Stimulated activated effector memory CD8-positive, alpha-beta T cell treated with anti-CD3 and anti-CD28 coated beads, Interleukin-12 subunit alpha, Interleukin-12 subunit beta, amount 100 ng/mL, for 72 hours (primary cell): ENCODE data around the gene GALNT8.
A peak's percentile ranks its signal among the peaks of the same experiment; 100 is the strongest.

Experiments
- ATAC-seq: fragments of 150-1000 bp; cut with Tn5 transposase; 2 replicates; pipeline ENCODE4 v1.10.0; 2021
- DNase-seq, 2 donors: peaks; one replicate each; pipeline ENCODE4 v3.0.0; 2021 to 2022; ENCODE audit warnings: low spot score in 2 of 2
- H3K27ac Mint-ChIP-seq: one replicate; pipeline ENCODE4 v1.8.0; 2022; ENCODE audit warnings: mild to moderate bottlenecking, mixed read lengths
- H3K36me3 Mint-ChIP-seq: one replicate; pipeline ENCODE4 v1.8.0; 2022; ENCODE audit warnings: mild to moderate bottlenecking, mixed read lengths
- H3K4me1 Mint-ChIP-seq: one replicate; pipeline ENCODE4 v1.8.0; 2022; ENCODE audit warnings: mixed read lengths
- H3K4me3 Mint-ChIP-seq: one replicate; pipeline ENCODE4 v1.8.0; 2022; ENCODE audit warnings: mild to moderate bottlenecking, mixed read lengths
- H3K9me3 Mint-ChIP-seq: one replicate; pipeline ENCODE4 v1.8.0; 2022; ENCODE audit warnings: mixed read lengths

The GALNT8 gene

DNA sequence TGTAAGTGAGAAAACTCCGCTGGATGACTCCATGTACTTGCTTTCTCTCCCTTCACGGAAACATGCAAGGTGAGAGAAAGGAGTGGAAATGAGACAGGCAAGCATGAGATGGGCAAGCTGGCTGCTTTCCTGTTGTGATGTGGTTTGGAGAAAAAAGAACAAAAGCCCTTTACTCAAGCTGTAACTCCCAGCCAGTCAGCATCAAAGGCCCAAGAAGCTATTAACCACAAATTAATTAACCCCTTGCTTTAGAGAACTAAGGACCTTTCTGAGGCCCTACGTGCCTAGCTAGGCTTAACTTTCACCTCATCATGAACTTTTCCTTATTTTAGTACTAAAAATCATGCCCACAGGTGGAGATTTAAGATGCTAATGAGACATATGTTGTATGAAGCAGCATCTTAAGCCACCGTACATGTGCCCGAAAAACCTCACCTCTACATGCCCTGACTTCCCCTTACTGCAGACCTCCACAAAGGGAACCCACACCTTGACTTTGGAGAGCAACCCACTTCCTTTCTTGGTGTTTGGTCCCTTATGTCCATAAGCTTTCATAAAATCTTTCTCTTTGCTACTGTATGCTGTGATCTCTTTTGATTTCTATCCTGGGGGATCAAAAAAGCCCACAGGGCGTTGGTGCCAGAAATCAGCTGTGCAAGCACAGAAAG, 87.0 kb downstream of the GALNT8 start:
- ATAC-seq = peak; percentile 25
- peak overlapping the region; percentile 40 for H3K4me3 Mint-ChIP-seq

DNA sequence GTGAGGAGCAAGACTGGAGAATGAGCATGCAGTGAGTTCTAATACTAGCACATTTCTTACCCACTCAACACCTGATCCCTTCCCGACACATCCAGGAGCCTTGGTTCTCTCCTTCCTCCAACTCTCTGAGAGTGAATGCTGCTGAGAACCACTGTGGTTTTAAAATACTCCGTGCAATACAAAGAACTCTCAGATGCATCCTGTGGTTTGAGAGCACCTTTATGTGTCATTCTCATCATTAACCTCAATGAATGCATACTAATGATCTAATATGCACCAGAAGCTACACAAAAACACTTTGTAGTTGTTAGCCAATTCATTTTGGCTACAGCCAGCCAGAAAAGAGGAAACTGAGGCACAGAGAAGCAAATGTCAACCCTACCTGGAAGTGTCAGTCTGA, 87.6 kb downstream of the GALNT8 start:
- no peaks in the 10 kb centered on the region for H3K9me3 Mint-ChIP-seq
- peak overlapping the region; percentile 40 for H3K4me3 Mint-ChIP-seq
- H3K4me1 Mint-ChIP-seq = peaks cover 43% of the 10 kb centered on the region
- peaks cover 4% of the 10 kb centered on the region for H3K36me3 Mint-ChIP-seq
- no peak for ATAC-seq
- peak overlapping the region; percentile 15 for H3K27ac Mint-ChIP-seq
- DNase-seq = no peak

More for the DNA sequence above, 87.0 kb downstream of the GALNT8 start:
- Mint-ChIP-seq H3K9me3 (no peaks in the 10 kb centered on the region), H3K36me3 (peaks cover 4% of the 10 kb centered on the region), H3K4me1 (peaks cover 43% of the 10 kb centered on the region), H3K27ac (peak overlapping the region; percentile 15)
- no peak for DNase-seq

DNA sequence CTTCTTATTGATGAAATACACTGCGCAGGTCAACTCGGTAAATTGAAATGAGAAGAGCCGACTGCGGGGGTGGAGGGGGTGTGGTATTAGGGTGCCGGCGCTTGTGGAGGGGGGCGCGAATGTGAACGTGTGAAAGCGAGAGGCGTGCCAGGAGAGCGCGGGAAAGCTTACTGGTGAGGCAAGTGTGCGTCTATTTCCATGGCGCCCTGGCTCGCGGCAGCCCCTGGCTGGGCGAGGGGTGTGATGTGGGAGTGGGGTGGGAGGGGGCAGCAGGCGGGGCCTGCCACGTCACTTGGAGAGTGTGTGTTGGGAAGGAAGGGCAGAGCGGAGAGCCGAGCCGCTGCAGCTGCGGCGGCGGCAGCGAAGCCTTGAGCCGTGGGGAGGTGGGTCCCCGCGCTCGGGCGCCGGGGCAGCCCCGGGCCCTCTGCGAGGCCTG, 88.8 kb downstream of the GALNT8 start:
- H3K9me3 Mint-ChIP-seq = no peaks in the 10 kb centered on the region
- peaks cover 43% of the 10 kb centered on the region for H3K4me1 Mint-ChIP-seq
- ATAC-seq = no peak
- no peak for DNase-seq
- H3K4me3 Mint-ChIP-seq = peak overlapping the region; percentile 69
- H3K27ac Mint-ChIP-seq = no peak overlapping the region
- peaks cover 4% of the 10 kb centered on the region for H3K36me3 Mint-ChIP-seq

DNA sequence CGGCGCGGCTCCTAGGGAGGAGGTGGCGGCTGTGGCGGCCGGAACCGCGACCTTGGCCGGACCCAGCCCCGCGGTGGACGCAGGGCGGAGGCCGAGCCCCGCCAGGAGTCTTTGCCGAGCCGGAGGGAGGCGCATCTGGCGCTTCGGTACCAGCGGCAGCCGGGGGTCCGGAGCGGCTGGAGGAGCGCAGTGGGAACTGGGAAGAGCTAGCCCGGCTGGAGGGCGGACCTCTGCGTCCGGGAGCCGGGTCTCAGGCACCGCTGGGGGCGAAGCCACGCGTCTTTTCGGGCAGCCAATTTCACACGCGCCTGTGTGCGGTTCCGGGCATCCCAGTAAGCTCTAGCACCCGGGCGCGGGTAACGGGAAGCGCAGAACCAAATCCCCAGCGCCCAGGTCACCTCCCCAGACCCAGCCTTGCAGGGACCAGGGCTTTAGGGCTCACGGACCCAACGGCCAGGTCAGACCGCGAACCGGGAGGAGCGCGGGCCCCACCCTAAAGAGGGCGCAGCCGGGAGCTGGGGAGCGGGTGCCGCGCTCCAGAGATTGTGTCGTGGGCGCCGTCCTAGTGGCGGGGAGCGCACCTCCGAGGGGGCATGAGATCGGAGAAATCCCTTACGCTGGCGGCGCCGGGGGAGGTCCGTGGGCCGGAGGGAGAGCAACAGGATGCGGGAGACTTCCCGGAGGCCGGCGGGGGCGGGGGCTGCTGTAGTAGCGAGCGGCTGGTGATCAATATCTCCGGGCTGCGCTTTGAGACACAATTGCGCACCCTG, 89.4 kb downstream of the GALNT8 start:
- no peak for ATAC-seq
- Mint-ChIP-seq H3K36me3 (peaks cover 4% of the 10 kb centered on the region), H3K9me3 (no peaks in the 10 kb centered on the region), H3K4me3 (peak overlapping the region; percentile 69), H3K4me1 (peaks cover 43% of the 10 kb centered on the region), H3K27ac (no peak overlapping the region)
- no peak for DNase-seq

DNA sequence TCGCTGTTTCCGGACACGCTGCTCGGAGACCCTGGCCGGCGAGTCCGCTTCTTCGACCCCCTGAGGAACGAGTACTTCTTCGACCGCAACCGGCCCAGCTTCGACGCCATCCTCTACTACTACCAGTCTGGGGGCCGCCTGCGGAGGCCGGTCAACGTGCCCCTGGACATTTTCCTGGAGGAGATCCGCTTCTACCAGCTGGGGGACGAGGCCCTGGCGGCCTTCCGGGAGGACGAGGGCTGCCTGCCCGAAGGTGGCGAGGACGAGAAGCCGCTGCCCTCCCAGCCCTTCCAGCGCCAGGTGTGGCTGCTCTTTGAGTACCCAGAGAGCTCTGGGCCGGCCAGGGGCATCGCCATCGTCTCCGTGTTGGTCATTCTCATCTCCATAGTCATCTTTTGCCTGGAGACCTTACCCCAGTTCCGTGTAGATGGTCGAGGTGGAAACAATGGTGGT, 90.0 kb downstream of the GALNT8 start:
- H3K36me3 Mint-ChIP-seq = peaks cover 4% of the 10 kb centered on the region
- H3K4me1 Mint-ChIP-seq = peaks cover 45% of the 10 kb centered on the region
- DNase-seq = no peak
- no peak overlapping the region for H3K27ac Mint-ChIP-seq
- H3K9me3 Mint-ChIP-seq = no peaks in the 10 kb centered on the region
- no peak for ATAC-seq
- peak overlapping the region; percentile 69 for H3K4me3 Mint-ChIP-seq

DNA sequence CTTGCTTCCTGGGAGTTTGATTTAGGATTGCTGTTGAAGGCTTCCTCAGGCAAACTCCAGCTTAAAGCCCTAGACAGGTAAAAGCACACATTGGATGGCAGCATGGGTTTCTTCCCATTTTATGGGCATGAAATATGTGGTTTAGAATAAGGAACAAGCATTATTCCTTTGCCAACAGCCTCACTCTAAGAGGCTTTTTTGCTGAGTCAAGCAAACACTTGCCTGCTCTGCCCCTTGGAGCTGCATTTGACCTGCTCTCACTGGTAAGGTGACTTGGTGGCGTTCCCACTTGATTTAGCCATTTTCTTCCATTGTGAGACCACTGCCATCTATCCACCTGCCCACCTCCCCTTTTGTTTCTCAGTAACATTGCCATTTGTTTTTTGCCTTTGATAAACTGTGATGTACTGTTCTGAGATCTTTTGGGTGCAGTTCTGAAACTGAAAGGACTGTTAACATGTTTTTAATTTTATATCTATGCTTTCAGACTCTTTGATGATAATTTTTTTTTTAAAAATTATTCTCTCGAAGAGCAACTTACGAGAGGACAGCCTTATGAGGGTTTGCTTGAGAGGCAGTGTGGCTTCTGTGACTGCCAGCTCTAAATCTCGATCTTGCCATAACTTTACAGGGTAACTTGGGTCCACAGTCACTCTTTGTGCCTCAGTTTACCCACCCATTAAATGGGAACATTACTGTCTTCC, 92.6 kb downstream of the GALNT8 start:
- Mint-ChIP-seq H3K27ac (no peak overlapping the region), H3K36me3 (peaks cover 4% of the 10 kb centered on the region), H3K4me3 (no peak overlapping the region), H3K4me1 (peaks cover 44% of the 10 kb centered on the region), H3K9me3 (no peaks in the 10 kb centered on the region)
- no peak for DNase-seq
- no peak for ATAC-seq

DNA sequence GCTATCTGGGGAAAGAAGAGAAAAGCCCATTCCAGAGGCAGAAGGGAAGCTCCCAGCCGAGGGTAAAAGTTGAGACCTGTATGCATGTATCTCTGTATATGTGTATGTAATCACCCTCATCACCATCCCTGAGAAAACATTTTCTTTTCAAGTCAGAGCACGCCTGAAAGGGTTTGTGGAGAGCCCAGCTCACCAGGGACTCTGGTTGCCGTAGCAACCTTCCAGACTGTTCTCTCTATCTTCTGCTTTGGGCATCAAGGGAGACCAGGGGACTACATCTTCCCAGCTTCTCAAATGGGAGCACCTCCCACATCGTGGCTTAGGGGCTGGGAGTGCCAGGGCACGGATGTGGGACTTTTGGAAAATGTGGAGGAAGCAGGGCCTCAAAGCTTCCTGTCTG, 93.5 kb downstream of the GALNT8 start:
- peaks cover 38% of the 10 kb centered on the region for H3K4me1 Mint-ChIP-seq
- H3K27ac Mint-ChIP-seq = no peak overlapping the region
- ATAC-seq (no peak), DNase-seq (no peak)
- H3K4me3 Mint-ChIP-seq = no peak overlapping the region
- no peaks in the 10 kb centered on the region for H3K9me3 Mint-ChIP-seq
- H3K36me3 Mint-ChIP-seq = peaks cover 4% of the 10 kb centered on the region

DNA sequence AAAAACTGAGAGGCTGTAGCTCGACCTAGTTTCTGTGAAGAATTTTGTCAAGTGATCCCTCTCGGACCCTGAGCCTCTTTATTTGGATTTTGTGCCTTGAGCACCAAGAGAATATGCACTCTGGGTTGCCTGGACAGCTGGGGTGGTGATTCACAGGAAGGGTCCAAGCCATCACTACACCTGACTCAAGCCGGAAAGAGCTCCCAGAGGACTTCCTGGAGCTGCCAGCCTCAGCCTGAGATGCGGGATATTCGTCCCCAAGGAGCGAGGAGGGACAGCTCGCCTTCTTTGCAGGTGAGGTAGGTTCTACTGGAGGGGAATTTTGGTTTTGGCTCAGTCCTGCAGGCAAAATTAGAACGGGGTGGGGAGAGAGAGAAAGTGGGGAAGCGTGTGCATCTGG, 94.3 kb downstream of the GALNT8 start:
- ATAC-seq = no peak
- Mint-ChIP-seq H3K36me3 (peaks cover 4% of the 10 kb centered on the region), H3K9me3 (no peaks in the 10 kb centered on the region)

DNA sequence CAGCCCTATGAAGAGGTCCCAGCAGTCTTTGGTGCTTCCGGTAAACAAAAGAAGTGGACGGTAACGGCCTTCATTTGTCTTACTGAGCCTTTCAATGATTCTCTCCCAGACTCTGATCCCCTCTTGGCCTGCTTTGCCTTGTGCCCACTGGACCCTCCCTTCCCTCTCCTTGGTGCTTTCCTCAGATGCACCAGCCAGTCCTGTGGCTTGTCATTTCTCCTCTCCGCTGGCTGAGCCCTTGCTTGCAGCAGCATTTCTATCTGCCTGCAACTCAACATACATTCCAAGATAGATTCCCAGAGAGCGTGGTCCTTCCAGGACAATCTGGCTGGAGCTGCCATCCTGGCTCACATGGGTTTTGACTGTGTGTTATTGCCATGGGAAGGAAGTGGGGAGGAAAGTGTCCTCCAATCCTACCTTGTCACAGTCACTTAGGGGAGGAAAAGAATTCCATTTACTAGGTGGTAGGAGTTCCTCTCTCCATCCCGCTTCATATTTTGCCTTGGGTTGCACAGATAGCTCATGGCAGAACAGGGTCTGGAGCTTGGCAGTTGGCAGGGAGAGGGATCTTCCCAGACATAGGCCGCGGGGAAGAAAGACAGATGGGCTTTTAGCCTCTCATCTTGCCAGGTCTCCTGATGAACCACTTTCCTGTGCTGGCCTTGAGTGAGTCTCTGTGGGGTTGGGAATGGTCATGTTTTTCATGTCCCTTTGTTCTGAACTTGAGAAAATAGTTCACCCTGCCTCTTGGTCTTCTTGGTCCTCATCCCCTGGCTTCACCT, 96.7 kb downstream of the GALNT8 start:
- H3K36me3 Mint-ChIP-seq = no peaks in the 10 kb centered on the region
- H3K27ac Mint-ChIP-seq = no peak overlapping the region
- peaks cover 27% of the 10 kb centered on the region for H3K4me1 Mint-ChIP-seq
- no peaks in the 10 kb centered on the region for H3K9me3 Mint-ChIP-seq
- no peak for DNase-seq
- no peak overlapping the region for H3K4me3 Mint-ChIP-seq
- no peak for ATAC-seq

More for the DNA sequence above, 94.3 kb downstream of the GALNT8 start:
- peaks cover 38% of the 10 kb centered on the region for H3K4me1 Mint-ChIP-seq
- no peak overlapping the region for H3K27ac Mint-ChIP-seq
- DNase-seq = no peak
- H3K4me3 Mint-ChIP-seq = no peak overlapping the region

DNA sequence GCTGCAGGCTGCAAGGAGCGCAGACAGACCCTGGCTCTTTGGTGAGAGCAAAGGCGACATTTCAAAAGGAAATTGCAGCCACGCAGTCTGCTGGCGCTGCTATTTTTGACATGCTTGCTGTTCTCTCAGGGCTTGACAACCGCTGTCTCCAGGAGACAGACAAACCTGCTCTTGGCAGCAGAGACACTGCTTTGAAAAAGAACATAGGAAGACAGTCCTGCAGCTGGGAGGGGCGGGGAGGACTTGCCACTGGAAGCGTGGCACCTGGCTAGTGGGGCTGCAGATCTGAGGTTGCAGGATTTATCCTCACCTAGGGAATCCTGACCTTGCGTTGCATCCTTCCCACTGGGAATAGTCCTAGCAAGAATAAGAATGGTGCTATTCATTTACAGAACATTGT, 97.7 kb downstream of the GALNT8 start:
- ATAC-seq (no peak), DNase-seq (no peak)
- Mint-ChIP-seq H3K9me3 (no peaks in the 10 kb centered on the region), H3K36me3 (no peaks in the 10 kb centered on the region), H3K4me3 (peak overlapping the region; percentile 9), H3K27ac (no peak overlapping the region), H3K4me1 (peaks cover 33% of the 10 kb centered on the region)

DNA sequence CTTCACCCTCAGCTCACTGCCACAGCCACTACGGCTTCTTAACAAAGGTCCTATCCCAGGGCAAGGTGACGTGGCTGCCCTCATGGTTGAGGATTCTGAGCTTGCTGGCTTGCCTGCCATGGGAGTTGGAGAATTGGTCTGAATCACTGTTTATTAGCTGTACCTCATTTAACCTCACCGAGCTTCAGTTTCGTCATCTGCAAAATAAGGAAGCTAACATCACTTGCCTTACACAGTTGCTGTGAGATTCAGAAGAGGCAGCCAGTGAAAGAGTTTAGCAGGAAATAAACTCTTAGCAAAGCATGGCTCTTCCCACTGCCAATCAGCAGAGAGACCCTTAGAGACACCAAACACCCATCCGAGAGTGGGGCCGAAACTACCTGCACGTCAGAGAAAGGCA, 99.5 kb downstream of the GALNT8 start:
- no peak overlapping the region for H3K27ac Mint-ChIP-seq
- H3K36me3 Mint-ChIP-seq = no peaks in the 10 kb centered on the region
- no peak overlapping the region for H3K4me3 Mint-ChIP-seq
- DNase-seq (no peak), ATAC-seq (no peak)
- H3K4me1 Mint-ChIP-seq = peaks cover 36% of the 10 kb centered on the region
- no peaks in the 10 kb centered on the region for H3K9me3 Mint-ChIP-seq

DNA sequence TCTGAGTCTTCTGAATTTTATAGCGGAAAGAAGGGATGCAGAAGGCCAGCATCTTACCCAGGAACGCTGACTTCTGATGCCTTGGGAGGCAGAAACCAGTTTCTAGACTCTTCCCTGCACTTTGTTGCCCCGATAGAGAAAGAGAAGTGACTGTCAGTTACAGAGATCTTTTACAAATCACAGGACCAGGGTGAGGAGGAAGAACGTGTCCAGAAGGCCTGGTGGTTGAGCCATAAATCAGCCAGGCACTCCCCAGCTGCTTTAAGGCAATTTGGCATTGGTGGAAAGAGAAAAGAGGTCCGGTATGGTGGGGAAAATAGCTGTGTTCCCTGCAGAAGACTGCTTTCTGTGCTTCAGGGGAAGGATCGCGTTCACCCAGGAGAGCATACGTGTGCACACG, 100.8 kb downstream of the GALNT8 start:
- no peak for ATAC-seq
- H3K4me3 Mint-ChIP-seq = no peak overlapping the region
- peak overlapping the region; percentile 12 for H3K27ac Mint-ChIP-seq

More for the DNA sequence above, 100.8 kb downstream of the GALNT8 start:
- H3K36me3 Mint-ChIP-seq = no peaks in the 10 kb centered on the region
- peaks cover 43% of the 10 kb centered on the region for H3K4me1 Mint-ChIP-seq
- no peak for DNase-seq
- no peaks in the 10 kb centered on the region for H3K9me3 Mint-ChIP-seq
